MCF 10A (cell line): Measurements from ENCODE around the gene ZC3H7A. TPM values are rescaled to one million over a fixed set of nuclear protein-coding genes. Genes with fewer than 3 reads are reported as not detected.

Source experiments
- BruUV-seq: library from RNA; stranded (reverse); fragments of 400-500 nt; replicated peaks from 2 replicates; lab custom pipeline; 2021; lab: Mats Ljungman, UMichigan
- CTCF ChIA-PET: fragments of 300-600 bp; sonication (Branson Sonifier 250); formaldehyde crosslinking; extraction: SDS; loops from one replicate; lab custom pipeline; 2021; ENCODE audit warnings: antibody characterized with exemption, inconsistent platforms; lab: Yijun Ruan, JAX
- POLR2A ChIA-PET: fragments of 300-600, 350-650 bp; sonication (Branson Sonifier 250); formaldehyde crosslinking; extraction: SDS; loops from one replicate; lab custom pipeline; 2020; ENCODE audit warnings: antibody characterized with exemption, inconsistent platforms; lab: Yijun Ruan, JAX
- DNase-seq: peaks from one replicate; pipeline ENCODE4 v3.0.0-alpha.2; 2018; ENCODE audit not compliant: unreplicated experiment
- H3K27ac Mint-ChIP-seq: one replicate; pipeline ENCODE4 v1.8.0; 2022; ENCODE audit warnings: mild to moderate bottlenecking, low read depth, mixed read lengths; ENCODE audit not compliant: unreplicated experiment
- H3K27me3 Mint-ChIP-seq: one replicate; pipeline ENCODE4 v1.8.0; 2022; ENCODE audit warnings: mixed read lengths; ENCODE audit not compliant: insufficient read depth, unreplicated experiment
- H3K36me3 Mint-ChIP-seq: one replicate; pipeline ENCODE4 v1.8.0; 2022; ENCODE audit warnings: mild to moderate bottlenecking, moderate library complexity, mixed read lengths; ENCODE audit not compliant: insufficient read depth, unreplicated experiment
- H3K4me1 Mint-ChIP-seq: one replicate; pipeline ENCODE4 v1.8.0; 2022; ENCODE audit warnings: mixed read lengths; ENCODE audit not compliant: insufficient read depth, unreplicated experiment
- H3K4me3 Mint-ChIP-seq: one replicate; pipeline ENCODE4 v1.8.0; 2022; ENCODE audit warnings: mild to moderate bottlenecking, moderate library complexity, mixed read lengths; ENCODE audit not compliant: unreplicated experiment
- H3K9me3 Mint-ChIP-seq: one replicate; pipeline ENCODE4 v1.8.0; 2022; ENCODE audit warnings: mixed read lengths; ENCODE audit not compliant: unreplicated experiment
- CTCF ChIP-seq: fragments of 200-600 bp; IDR thresholded peaks from one replicate; pipeline ENCODE4 v1.8.0; 2022; ENCODE audit warnings: antibody characterized with exemption, mild to moderate bottlenecking; ENCODE audit not compliant: unreplicated experiment
- intact Hi-C: fragments of 100-400 bp; cut with micrococcal nuclease; formaldehyde crosslinking; loops from 2 replicates; pipeline ENCODE4 v1.14.1; 2022
- total RNA-seq: library from RNA; stranded (reverse); gene quantifications from 2 replicates; pipeline ENCODE4 v1.2.3, GENCODE V29; 2022

ZC3H7A gene
- total RNA-seq, 1 experiment from 2014 or later, result 66.9 TPM

DNA sequence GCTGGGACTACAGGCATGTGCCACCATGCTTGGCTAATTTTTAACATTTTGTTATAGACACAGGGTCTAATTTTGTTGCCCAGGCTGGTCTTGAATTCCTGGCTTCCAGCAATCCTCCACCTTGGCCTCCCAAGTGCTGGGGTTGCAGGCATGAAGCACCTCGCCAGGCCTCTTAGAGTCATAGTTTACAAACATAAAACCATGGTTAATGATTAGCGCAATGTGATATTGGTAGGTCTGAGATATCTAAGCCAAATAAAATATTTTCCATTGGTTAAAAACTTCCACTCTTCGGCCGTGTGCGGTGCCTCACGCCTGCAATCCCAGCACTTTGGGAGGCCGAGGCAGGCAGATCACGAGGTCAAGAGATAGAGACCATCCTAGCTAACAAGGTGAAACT is 71.0 kb downstream of the ZC3H7A start:
- CTCF ChIA-PET, result interaction anchor here (4.0 kb wide), 1 partner anchor 11 kb away, joined by 10 read pairs; no protein-coding TSS in a partner anchor
- POLR2A ChIA-PET, result no interaction called here
- Mint-ChIP-seq H3K9me3 (no peaks in the 10 kb centered on the region), H3K4me1 (no peaks in the 10 kb centered on the region), H3K4me3 (no peak overlapping the region), H3K27ac (no peak overlapping the region), H3K36me3 (peaks cover 83% of the 10 kb centered on the region), H3K27me3 (no peaks in the 10 kb centered on the region)
- no peak for TF ChIP-seq CTCF
- DNase-seq, result no peak
- BruUV-seq, result no TSS peak
- intact Hi-C loops, result no loop called here

- Mint-ChIP-seq H3K4me3 (no peak overlapping the region), H3K9me3 (no peaks in the 10 kb centered on the region), H3K4me1 (no peaks in the 10 kb centered on the region), H3K27ac (no peak overlapping the region), H3K36me3 (peaks cover 84% of the 10 kb centered on the region), H3K27me3 (no peaks in the 10 kb centered on the region)
- no TSS peak for BruUV-seq
- TF ChIP-seq CTCF, result no peak
- CTCF ChIA-PET, result interaction anchor here (4.0 kb wide), 1 partner anchor 11 kb away, joined by 10 read pairs; no protein-coding TSS in a partner anchor
- no peak for DNase-seq
- intact Hi-C loops, result no loop called here
- POLR2A ChIA-PET, result interaction anchor here (0.7 to 1.0 kb wide), 2 partner anchors 85 to 295 kb away, joined by 3 read pairs; no protein-coding TSS in a partner anchor
Measured at GRCh38 chr16:11725457-11725856, 71.6 kb downstream of the ZC3H7A start.

DNA sequence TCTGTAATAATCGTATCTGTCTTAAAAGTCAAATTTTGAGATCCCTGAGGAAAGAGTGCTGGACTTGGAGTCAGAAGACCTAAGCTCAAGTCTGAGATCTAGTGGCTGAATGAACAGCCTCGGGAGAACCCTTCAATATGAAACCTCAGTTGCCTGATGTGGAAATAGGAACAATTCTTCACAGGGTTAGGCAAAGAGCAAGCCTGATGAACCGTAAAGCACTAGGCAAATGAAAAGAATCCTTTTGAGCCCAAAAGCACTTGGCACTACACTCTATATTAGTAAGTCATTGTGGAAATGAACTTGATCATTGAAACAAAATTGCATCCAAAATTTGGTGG is 74.6 kb downstream of the ZC3H7A start:
- H3K4me3 Mint-ChIP-seq, result no peak overlapping the region
- H3K9me3 Mint-ChIP-seq, result no peaks in the 10 kb centered on the region
- no peaks in the 10 kb centered on the region for H3K4me1 Mint-ChIP-seq
- no peaks in the 10 kb centered on the region for H3K27me3 Mint-ChIP-seq
- CTCF ChIA-PET, result interaction anchor here (2.0 kb wide), 1 partner anchor 326 kb away, joined by 7 read pairs; no protein-coding TSS in a partner anchor
- no peak for DNase-seq
- intact Hi-C loops, result no loop called here
- no TSS peak for BruUV-seq
- TF ChIP-seq CTCF, result no peak
- H3K27ac Mint-ChIP-seq, result no peak overlapping the region
- peaks cover 74% of the 10 kb centered on the region for H3K36me3 Mint-ChIP-seq
- POLR2A ChIA-PET, result interaction anchor here (0.6 to 1.0 kb wide), 2 partner anchors 19 to 25 kb away, joined by 3 read pairs; no protein-coding TSS in a partner anchor

DNA sequence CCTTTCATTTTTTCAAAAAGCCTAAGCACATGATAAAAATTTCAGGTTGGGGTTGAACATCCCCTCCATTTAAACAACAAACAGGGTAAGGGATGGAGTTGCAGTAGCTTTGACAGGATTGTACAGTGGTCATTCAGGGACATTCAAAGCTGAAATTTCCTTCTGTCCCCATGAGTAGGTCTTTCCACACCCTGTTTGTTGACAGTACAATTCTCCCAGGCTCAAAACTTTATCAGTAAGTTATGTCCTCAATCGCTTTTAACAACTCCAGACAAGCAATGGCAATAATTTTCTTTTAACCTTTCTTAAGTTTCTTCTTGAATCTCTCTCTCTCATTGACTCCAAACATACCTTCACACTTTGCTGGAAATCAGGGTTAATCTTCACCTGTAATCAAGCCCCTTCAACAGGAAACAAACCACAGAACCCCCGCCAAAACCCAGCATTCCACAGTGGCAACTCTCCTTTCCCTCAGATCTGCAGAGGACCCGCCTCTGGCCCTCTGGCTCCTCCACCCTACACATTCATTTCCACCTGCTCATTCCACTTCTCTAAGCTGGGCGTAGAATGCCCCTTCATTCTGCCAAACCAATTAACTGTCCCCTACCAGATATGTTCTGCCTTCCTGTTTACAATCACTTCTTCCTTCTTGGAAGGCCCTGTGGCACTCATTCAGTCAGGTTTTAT is 75.1 kb downstream of the ZC3H7A start:
- TF ChIP-seq CTCF, result no peak
- no peak overlapping the region for H3K27ac Mint-ChIP-seq
- BruUV-seq, result no TSS peak

More for the DNA sequence above, 75.1 kb downstream of the ZC3H7A start:
- H3K36me3 Mint-ChIP-seq, result peaks cover 71% of the 10 kb centered on the region
- no peaks in the 10 kb centered on the region for H3K27me3 Mint-ChIP-seq
- intact Hi-C loops, result no loop called here
- DNase-seq, result no peak
- CTCF ChIA-PET, result interaction anchor here (2.0 kb wide), 1 partner anchor 326 kb away, joined by 7 read pairs; no protein-coding TSS in a partner anchor
- no peak overlapping the region for H3K4me3 Mint-ChIP-seq
- no peaks in the 10 kb centered on the region for H3K9me3 Mint-ChIP-seq
- no peaks in the 10 kb centered on the region for H3K4me1 Mint-ChIP-seq
- POLR2A ChIA-PET, result interaction anchor here (1.0 kb wide), 1 partner anchor 19 kb away, joined by 3 read pairs; no protein-coding TSS in a partner anchor
